ENCODE measurements around the gene YARS1. TPM values are rescaled to one million over a fixed set of nuclear protein-coding genes. Genes with fewer than 3 reads are reported as not detected.

Gene YARS1
- total and polyA plus RNA-seq, 2 of the 13 experiments (the other 11 are each of a cell fraction or from before 2014, with no cell fraction given): 50.1 to 113 TPM

DNA sequence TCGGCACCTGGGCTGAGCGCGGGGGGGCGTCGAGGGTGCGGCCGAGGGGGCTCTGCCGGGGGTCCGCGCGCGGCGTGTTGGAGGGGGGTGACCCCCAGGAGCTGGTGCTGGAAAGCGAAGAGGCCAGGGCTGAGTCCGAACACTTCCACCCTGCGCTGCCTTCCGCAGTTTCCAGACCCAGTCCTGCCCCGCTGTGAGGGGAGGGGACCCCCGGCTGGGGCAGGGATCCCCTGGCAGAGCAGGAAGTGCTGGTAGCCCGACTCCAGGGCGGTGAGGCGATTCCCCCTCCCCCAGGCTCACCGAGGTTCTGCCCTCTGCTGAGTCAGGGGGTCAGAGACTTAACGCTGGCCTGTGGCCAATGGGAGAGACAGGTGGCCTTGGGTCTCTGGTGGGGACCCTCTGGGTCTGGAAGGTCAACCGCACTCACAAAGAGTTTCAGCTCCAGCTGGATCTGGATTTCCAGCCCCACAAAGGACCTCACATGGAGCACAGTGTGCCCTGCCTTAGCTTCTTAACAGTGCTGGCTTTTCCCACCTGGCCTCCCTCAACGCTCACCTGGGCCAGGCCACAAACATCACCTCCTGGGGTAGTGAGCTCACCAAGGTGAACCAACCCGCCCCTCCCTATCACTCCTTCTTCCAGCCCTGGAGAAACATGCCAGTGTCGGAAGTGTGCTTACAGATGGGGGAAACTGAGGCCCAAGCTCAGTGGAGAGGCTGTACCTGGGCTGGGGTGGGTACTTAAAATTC is 74.8 kb downstream of the YARS1 start (continued):
- peak; percentile 45 for TF ChIP-seq YEATS4 (CRISPR knock-in tag; IDR thresholded peaks at IDR 0.05; ENCODE audit: borderline replicate concordance)
- TF ChIP-seq, protein P1, sequence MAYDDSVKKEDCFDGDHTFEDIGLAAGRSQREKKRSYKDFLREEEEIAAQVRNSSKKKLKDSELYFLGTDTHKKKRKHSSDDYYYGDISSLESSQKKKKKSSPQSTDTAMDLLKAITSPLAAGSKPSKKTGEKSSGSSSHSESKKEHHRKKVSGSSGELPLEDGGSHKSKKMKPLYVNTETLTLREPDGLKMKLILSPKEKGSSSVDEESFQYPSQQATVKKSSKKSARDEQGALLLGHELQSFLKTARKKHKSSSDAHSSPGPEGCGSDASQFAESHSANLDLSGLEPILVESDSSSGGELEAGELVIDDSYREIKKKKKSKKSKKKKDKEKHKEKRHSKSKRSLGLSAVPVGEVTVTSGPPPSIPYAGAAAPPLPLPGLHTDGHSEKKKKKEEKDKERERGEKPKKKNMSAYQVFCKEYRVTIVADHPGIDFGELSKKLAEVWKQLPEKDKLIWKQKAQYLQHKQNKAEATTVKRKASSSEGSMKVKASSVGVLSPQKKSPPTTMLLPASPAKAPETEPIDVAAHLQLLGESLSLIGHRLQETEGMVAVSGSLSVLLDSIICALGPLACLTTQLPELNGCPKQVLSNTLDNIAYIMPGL (CRISPR knock-in tag; IDR thresholded peaks at IDR 0.05; ENCODE audit: borderline replicate concordance in 1 of 2, low read depth in 1 of 2): peak; percentile 58 to 63; a peak in 2 of 4 replicates
- TF ChIP-seq HDAC2 (CRISPR knock-in tag; IDR thresholded peaks at IDR 0.05): no peak
- TF ChIP-seq, protein P2, sequence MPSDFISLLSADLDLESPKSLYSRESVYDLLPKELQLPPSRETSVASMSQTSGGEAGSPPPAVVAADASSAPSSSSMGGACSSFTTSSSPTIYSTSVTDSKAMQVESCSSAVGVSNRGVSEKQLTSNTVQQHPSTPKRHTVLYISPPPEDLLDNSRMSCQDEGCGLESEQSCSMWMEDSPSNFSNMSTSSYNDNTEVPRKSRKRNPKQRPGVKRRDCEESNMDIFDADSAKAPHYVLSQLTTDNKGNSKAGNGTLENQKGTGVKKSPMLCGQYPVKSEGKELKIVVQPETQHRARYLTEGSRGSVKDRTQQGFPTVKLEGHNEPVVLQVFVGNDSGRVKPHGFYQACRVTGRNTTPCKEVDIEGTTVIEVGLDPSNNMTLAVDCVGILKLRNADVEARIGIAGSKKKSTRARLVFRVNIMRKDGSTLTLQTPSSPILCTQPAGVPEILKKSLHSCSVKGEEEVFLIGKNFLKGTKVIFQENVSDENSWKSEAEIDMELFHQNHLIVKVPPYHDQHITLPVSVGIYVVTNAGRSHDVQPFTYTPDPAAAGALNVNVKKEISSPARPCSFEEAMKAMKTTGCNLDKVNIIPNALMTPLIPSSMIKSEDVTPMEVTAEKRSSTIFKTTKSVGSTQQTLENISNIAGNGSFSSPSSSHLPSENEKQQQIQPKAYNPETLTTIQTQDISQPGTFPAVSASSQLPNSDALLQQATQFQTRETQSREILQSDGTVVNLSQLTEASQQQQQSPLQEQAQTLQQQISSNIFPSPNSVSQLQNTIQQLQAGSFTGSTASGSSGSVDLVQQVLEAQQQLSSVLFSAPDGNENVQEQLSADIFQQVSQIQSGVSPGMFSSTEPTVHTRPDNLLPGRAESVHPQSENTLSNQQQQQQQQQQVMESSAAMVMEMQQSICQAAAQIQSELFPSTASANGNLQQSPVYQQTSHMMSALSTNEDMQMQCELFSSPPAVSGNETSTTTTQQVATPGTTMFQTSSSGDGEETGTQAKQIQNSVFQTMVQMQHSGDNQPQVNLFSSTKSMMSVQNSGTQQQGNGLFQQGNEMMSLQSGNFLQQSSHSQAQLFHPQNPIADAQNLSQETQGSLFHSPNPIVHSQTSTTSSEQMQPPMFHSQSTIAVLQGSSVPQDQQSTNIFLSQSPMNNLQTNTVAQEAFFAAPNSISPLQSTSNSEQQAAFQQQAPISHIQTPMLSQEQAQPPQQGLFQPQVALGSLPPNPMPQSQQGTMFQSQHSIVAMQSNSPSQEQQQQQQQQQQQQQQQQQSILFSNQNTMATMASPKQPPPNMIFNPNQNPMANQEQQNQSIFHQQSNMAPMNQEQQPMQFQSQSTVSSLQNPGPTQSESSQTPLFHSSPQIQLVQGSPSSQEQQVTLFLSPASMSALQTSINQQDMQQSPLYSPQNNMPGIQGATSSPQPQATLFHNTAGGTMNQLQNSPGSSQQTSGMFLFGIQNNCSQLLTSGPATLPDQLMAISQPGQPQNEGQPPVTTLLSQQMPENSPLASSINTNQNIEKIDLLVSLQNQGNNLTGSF (CRISPR knock-in tag; IDR thresholded peaks at IDR 0.05): no peak
- no peak for TF ChIP-seq ZNF10 (CRISPR knock-in tag; IDR thresholded peaks at IDR 0.05; ENCODE audit: borderline replicate concordance, low read depth)
- TF ChIP-seq, protein P3, sequence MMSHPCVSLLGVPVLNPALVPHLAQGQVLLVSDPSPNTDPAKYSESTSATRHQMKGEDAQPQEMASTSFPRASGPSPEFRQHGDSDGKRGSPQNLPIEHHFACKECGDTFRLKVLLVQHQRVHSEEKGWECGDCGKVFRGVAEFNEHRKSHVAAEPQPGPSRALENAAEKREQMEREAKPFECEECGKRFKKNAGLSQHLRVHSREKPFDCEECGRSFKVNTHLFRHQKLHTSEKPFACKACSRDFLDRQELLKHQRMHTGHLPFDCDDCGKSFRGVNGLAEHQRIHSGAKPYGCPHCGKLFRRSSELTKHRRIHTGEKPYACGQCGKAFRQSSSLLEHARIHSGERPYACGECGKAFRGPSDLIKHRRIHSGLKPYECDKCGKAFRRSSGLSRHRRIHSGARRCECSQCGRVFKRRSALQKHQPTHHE (CRISPR knock-in tag; IDR thresholded peaks at IDR 0.05; ENCODE audit: borderline replicate concordance): no peak
- TF ChIP-seq ZNF572 (CRISPR knock-in tag; IDR thresholded peaks at IDR 0.05): peak; percentile 37; the same call in 1 of the 2 replicates
- TF ChIP-seq SMC3 (IDR thresholded peaks at IDR 0.05; ENCODE audit: low read length): no peak
- TF ChIP-seq FOSL1 (CRISPR knock-in tag; IDR thresholded peaks at IDR 0.05; ENCODE audit: borderline replicate concordance): no peak
- TF ChIP-seq, protein P4, sequence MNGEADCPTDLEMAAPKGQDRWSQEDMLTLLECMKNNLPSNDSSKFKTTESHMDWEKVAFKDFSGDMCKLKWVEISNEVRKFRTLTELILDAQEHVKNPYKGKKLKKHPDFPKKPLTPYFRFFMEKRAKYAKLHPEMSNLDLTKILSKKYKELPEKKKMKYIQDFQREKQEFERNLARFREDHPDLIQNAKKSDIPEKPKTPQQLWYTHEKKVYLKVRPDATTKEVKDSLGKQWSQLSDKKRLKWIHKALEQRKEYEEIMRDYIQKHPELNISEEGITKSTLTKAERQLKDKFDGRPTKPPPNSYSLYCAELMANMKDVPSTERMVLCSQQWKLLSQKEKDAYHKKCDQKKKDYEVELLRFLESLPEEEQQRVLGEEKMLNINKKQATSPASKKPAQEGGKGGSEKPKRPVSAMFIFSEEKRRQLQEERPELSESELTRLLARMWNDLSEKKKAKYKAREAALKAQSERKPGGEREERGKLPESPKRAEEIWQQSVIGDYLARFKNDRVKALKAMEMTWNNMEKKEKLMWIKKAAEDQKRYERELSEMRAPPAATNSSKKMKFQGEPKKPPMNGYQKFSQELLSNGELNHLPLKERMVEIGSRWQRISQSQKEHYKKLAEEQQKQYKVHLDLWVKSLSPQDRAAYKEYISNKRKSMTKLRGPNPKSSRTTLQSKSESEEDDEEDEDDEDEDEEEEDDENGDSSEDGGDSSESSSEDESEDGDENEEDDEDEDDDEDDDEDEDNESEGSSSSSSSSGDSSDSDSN (CRISPR knock-in tag; IDR thresholded peaks at IDR 0.05): peak; percentile 44; the same call in 1 of the 2 replicates
- no peak for TF ChIP-seq ONECUT2 (CRISPR knock-in tag; IDR thresholded peaks at IDR 0.05)
- TF ChIP-seq KLF16 (CRISPR knock-in tag; IDR thresholded peaks at IDR 0.05): 0 out of 4 replicates have a peak, but pooled peaks of 1 of the 2 experiments have one; percentile 37
- no peak for TF ChIP-seq ZNF556 (CRISPR knock-in tag; IDR thresholded peaks at IDR 0.05; ENCODE audit: borderline replicate concordance)
- TF ChIP-seq TSC22D2 (CRISPR knock-in tag; IDR thresholded peaks at IDR 0.05; ENCODE audit: borderline replicate concordance): no peak
- TF ChIP-seq ZNF83 (CRISPR knock-in tag; IDR thresholded peaks at IDR 0.05; ENCODE audit: borderline replicate concordance): no peak
- TF ChIP-seq CREB1 (IDR thresholded peaks at IDR 0.05): no peak
- no peak for TF ChIP-seq CREB1 (CRISPR knock-in tag; IDR thresholded peaks at IDR 0.05)
- no peak for TF ChIP-seq ZNF549 (CRISPR knock-in tag; IDR thresholded peaks at IDR 0.05)

All from HepG2 (cell line).